WERI-Rb-1 (cell line): ENCODE results near the gene FREM1.

Source experiments
- DNase-seq: peaks from one replicate; pipeline ENCODE4 v3.0.0-alpha.2; 2020
- H3K27ac ChIP-seq: fragments of 250-450 bp; sonication (Bioruptor Pico); 2 replicates; pipeline ENCODE4 v1.5.1; 2020; ENCODE audit warnings: mild to moderate bottlenecking, moderate library complexity
- H3K27me3 ChIP-seq: fragments of 250-450 bp; sonication (Bioruptor Pico); 2 replicates; pipeline ENCODE4 v1.5.1; 2021; ENCODE audit warnings: mild to moderate bottlenecking, low read depth, moderate library complexity; ENCODE audit not compliant: insufficient read depth, severe bottlenecking
- H3K36me3 ChIP-seq: fragments of 250-450 bp; sonication (Bioruptor Pico); 2 replicates; pipeline ENCODE4 v1.5.1; 2020; ENCODE audit warnings: mild to moderate bottlenecking, moderate library complexity
- H3K4me3 ChIP-seq: 2 replicates; pipeline ENCODE4 v1.5.1; 2011; ENCODE audit warnings: low read depth, mild to moderate bottlenecking, control low read depth, low read length
- H3K9me3 ChIP-seq: fragments of 250-450 bp; sonication (Bioruptor Pico); 2 replicates; pipeline ENCODE4 v1.5.1; 2021; ENCODE audit warnings: mild to moderate bottlenecking, moderate library complexity; ENCODE audit not compliant: severe bottlenecking
- TF ChIP-seq, protein P1 (sequence below): IDR thresholded peaks from 2 replicates; pipeline ENCODE4 v1.5.1; 2011; ENCODE audit warnings: low read depth, mild to moderate bottlenecking, control low read depth, inconsistent platforms, low read length

The FREM1 gene

DNA sequence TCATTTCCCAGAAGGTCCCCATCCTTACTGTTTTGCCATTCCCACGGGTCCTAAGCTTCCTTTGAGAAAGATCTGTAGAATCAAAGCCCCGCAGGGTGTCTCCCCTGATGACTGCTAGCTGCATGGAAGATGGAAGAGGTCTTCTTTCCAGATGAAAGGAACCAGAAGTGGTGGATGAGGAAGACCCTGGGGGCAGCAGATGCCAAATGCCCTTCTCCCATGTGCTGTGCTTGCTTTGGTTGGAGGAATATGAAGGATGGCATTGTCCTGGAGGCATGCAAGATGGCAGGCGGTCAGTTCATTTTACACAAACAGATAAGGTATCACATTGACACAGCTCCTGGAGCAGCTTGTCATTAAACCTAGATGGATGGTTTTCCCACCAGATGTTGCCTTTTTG, 161.9 kb downstream of the FREM1 start:
- Histone ChIP-seq H3K4me3 (no peak overlapping the region), H3K36me3 (no peaks in the 10 kb centered on the region), H3K27ac (no peak overlapping the region), H3K9me3 (no peaks in the 10 kb centered on the region), H3K27me3 (no peaks in the 10 kb centered on the region)
- TF ChIP-seq, protein P1, sequence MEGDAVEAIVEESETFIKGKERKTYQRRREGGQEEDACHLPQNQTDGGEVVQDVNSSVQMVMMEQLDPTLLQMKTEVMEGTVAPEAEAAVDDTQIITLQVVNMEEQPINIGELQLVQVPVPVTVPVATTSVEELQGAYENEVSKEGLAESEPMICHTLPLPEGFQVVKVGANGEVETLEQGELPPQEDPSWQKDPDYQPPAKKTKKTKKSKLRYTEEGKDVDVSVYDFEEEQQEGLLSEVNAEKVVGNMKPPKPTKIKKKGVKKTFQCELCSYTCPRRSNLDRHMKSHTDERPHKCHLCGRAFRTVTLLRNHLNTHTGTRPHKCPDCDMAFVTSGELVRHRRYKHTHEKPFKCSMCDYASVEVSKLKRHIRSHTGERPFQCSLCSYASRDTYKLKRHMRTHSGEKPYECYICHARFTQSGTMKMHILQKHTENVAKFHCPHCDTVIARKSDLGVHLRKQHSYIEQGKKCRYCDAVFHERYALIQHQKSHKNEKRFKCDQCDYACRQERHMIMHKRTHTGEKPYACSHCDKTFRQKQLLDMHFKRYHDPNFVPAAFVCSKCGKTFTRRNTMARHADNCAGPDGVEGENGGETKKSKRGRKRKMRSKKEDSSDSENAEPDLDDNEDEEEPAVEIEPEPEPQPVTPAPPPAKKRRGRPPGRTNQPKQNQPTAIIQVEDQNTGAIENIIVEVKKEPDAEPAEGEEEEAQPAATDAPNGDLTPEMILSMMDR, result no peak
- no peak for DNase-seq

DNA sequence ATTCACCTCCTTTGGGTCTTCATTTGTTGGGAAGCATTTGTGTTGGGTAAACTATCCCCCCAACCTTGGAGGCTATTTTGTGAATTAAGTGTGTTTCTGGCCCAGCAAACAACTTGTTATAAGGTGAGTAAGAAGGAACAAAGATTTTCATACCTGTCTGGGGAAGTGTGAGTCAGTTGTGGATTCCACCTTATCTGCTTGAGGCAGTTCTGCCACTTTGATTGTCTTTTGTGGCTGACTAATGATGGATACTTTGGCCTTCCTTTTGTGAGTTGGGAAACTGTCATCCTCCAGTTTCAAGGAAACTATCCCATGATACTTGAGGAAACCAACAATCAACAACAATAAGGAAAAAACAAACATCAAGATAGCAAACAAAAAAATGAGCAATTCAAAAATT, 163.1 kb downstream of the FREM1 start:
- no peak overlapping the region for H3K4me3 ChIP-seq

DNA sequence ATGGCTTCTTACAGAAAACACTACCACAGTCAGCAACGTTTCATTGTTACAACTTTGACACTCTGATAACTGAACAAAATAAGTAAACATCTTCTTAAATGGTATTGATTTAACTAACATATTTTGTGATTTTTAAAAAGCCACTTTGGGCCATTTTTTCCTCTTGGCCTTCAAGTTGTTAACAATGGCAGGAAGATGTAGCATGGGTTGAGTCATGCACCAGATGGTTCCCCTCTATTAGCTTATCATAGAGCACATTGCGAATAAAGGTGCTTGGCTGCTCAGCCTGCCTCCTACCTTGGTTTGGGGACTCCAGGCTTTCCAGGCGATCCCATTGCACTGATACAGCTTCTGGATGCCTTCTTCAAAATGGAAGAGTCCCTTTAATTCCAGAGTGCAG, 163.6 kb downstream of the FREM1 start:
- Histone ChIP-seq H3K4me3 (no peak overlapping the region), H3K27me3 (no peaks in the 10 kb centered on the region), H3K9me3 (no peaks in the 10 kb centered on the region), H3K36me3 (no peaks in the 10 kb centered on the region), H3K27ac (no peak overlapping the region)
- TF ChIP-seq, protein P1, result no peak
- DNase-seq, result no peak

More for the DNA sequence above, 163.1 kb downstream of the FREM1 start:
- Histone ChIP-seq H3K27me3 (no peaks in the 10 kb centered on the region), H3K36me3 (no peaks in the 10 kb centered on the region), H3K27ac (no peak overlapping the region), H3K9me3 (no peaks in the 10 kb centered on the region)
- DNase-seq, result no peak
- TF ChIP-seq, protein P1, result no peak

DNA sequence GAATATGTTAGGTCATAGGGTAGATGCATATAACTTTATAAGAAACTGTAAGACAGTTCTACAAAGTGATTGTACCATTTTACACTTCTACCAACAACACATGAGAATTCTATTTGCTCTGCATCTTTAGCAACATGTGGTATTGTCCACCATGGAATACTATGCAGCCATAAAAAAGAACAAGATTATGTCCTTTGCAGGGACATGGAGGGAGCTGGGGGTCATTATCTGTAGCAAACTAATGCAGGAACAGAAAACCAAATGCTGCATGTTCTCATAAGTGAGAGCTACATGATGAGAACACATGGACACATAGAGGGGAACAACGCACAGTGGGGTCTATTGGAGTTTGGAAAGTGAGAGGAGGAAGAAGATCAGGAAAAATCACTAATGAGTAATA, 165.5 kb downstream of the FREM1 start:
- no peaks in the 10 kb centered on the region for H3K9me3 ChIP-seq
- no peak overlapping the region for H3K27ac ChIP-seq
- TF ChIP-seq, protein P1, result no peak
- DNase-seq, result no peak
- no peak overlapping the region for H3K4me3 ChIP-seq
- H3K27me3 ChIP-seq, result no peaks in the 10 kb centered on the region
- H3K36me3 ChIP-seq, result no peaks in the 10 kb centered on the region

DNA sequence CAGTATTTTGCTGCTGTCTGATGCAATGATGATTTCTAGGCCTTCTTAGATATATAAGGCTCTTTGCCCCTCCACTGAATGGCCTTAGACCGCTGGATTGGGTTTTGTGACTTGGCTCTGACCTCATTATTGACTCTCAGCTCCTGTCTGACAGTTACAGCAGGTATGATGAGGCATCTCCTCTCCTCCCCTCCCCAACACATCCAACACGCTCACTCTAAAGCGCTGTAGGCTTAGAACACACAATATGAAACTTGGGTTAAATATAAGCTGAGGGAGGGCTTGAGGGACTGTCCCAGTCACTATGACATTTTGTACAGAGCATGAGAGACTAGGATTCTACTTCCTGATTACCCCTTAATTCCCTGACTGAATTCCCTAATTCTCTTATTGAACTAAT, 168.9 kb downstream of the FREM1 start:
- Histone ChIP-seq H3K4me3 (no peak overlapping the region), H3K27ac (no peak overlapping the region), H3K36me3 (no peaks in the 10 kb centered on the region), H3K9me3 (no peaks in the 10 kb centered on the region), H3K27me3 (no peaks in the 10 kb centered on the region)
- no peak for DNase-seq
- TF ChIP-seq, protein P1, result no peak

DNA sequence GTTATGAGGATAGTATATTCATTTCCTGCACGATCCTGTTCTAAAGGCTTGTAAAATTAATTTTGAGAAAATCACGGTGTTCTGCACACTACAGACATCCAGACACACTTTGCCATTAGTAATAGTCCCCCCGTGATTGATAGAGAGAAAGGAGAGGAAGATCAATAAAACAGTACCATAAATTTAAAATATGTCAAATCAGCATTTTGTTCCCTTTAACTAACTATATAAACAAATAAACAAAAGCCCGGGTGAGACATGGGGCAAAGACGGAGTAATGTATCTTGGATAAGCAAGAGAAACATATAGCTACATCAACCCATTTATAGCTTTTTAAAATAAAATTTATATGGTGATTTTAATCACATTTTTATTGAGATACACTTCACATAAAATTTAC, 177.1 kb downstream of the FREM1 start:
- Histone ChIP-seq H3K4me3 (no peak overlapping the region), H3K36me3 (no peaks in the 10 kb centered on the region), H3K27ac (no peak overlapping the region), H3K27me3 (no peaks in the 10 kb centered on the region), H3K9me3 (no peaks in the 10 kb centered on the region)
- no peak for DNase-seq
- TF ChIP-seq, protein P1, result no peak
